Measurements from ENCODE around the gene FGFRL1. TPM values are rescaled to one million over a fixed set of nuclear protein-coding genes. Genes with fewer than 3 reads are reported as not detected.
A peak's percentile ranks its signal among the peaks of the same experiment; 100 is the strongest.

Gene FGFRL1, protein sequence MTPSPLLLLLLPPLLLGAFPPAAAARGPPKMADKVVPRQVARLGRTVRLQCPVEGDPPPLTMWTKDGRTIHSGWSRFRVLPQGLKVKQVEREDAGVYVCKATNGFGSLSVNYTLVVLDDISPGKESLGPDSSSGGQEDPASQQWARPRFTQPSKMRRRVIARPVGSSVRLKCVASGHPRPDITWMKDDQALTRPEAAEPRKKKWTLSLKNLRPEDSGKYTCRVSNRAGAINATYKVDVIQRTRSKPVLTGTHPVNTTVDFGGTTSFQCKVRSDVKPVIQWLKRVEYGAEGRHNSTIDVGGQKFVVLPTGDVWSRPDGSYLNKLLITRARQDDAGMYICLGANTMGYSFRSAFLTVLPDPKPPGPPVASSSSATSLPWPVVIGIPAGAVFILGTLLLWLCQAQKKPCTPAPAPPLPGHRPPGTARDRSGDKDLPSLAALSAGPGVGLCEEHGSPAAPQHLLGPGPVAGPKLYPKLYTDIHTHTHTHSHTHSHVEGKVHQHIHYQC
- total RNA-seq, result 8.1 and 8.6 TPM in 2 replicates

DNA sequence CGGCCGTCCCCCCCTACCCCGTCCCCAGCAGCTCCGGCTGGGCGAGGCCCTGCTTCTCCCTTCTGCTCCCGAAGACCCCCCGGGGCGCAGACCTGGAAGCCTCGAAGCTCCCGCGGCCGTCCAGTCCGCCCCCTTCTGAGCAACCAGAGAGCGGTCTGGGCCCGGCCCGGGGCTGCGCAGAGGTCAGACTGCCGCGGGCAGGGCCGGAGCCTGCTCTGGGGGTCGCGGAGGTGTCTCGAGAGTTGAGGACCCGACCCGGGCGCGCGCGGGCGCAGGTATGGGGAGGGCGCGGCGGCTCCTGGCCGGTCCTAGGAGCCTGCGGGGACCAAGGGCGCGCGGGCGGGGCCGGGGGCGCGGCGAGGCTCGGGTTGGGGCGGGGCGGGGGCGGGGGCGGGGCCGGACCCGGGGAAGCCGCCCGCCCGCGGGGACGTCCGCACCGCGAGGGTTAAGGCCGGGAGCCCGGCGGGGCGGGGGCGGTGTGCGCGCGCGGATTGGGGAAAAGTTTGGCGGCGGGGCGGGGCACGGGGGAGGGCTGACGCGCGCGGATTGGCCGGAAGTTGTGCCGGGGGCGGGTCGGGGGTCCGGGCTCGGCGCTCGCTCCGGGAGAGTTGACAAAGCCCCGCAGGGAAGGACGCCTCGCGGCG, at the start of gene FGFRL1:
Gene FGFRL1 (plus strand): TSS at position 605 of the 644 bp plus-strand sequence. CDS start 860 bp downstream, outside the sequence.
- H3K4me3 ChIP-seq (ENCODE audit: low read depth, low read length), result peak within 1 kb of the TSS; percentile 64
- TF ChIP-seq CTCF (IDR thresholded peaks at IDR 0.05; ENCODE audit: insufficient read depth, low read depth, low read length), result no peak
- peak; percentile 88 for DNase-seq (ENCODE audit: low read depth)

GRCh38 chr4:962231-963208, 48.9 kb upstream of the FGFRL1 start:
- no peak overlapping the region for H3K4me3 ChIP-seq (ENCODE audit: low read depth, low read length)
- no peak for TF ChIP-seq CTCF (IDR thresholded peaks at IDR 0.05; ENCODE audit: insufficient read depth, low read depth, low read length)
- DNase-seq (ENCODE audit: low read depth), result no peak

DNA sequence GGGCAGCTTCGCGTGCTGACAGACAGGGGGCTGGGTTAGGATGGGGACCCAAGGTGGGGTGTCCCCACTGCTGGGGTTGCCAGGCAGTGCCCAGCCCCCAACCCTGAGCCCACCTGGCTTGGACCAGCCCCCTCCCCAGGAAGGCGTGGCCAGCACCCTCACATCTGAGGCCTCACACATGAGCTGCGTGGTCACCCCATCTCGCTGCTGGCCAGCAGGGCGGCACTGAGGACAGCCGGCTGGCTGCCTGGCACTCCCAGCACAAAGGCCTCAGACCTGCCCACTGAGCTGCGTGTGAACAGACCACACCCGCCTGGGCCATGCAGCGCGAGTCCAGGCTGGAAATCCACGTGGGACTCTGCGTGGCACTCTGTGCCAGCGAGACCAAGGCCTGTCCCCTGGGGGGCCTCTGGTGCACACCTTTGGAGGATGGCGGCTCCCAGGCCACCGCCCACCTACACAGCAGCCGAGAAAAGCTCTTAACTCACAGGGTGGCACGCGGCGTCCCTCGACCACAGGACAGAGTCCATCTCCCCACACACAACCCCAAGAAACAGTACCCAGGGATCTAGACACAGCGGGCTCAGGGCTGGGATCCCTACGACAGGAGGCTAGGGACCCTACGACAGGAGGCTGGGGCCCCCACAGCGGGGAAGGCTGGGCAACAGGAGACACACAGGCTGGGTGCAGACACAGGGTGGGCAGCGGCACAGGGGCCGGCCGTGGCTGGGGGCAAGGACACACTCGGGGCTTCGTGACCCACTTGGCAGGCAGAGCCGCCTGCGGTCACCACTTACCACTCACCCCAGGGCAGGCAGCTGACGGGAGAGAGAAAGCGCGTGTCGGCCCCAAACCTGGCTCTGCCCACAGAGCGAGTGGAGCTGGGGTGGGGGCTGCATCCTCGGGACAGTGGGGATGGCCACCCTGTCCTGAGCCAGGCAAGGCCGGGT, 47.9 kb upstream of the FGFRL1 start:
- TF ChIP-seq CTCF (IDR thresholded peaks at IDR 0.05; ENCODE audit: insufficient read depth, low read depth, low read length), result no peak
- no peak for DNase-seq (ENCODE audit: low read depth)
- no peak overlapping the region for H3K4me3 ChIP-seq (ENCODE audit: low read depth, low read length)

GRCh38 chr4:964346-965025, 46.9 kb upstream of the FGFRL1 start:
- H3K4me3 ChIP-seq (ENCODE audit: low read depth, low read length), result no peak overlapping the region
- no peak for TF ChIP-seq CTCF (IDR thresholded peaks at IDR 0.05; ENCODE audit: insufficient read depth, low read depth, low read length)
- no peak for DNase-seq (ENCODE audit: low read depth)

DNA sequence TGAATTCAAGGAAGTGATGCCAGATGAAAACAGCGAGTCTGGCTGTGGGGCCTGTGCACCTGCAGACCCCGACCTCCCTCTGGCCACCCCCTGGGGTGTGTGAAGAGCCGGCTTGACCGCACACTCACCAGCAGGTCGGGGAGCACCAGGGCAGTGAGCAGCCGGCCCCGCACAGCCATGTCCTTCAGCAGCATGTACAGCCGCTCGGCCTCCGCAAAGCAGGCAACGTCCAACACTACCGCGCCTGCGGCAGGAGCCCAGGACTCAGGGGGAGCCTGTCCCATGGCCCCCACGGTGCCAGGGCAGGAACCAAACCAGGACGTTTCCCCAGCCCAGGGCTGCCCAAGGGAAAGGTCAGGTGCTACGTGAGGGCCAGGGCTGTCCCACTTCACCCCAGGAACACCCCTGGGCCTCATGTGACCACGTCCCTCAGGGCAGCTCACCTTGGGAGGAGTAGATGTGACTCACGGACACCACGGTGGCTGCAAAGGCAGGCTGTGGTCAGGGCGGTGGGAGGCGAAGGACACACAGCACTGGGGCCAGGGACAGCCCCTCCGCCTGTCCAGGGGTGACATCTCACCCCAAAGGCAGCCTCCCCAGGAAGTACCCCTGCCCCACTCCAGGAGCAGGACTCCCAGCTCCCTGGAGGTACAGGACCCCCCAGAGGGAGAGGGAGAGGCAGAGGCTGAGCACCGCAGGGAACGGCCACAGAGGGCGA, 46.2 kb upstream of the FGFRL1 start:
- H3K4me3 ChIP-seq (ENCODE audit: low read depth, low read length), result no peak overlapping the region
- DNase-seq (ENCODE audit: low read depth), result no peak
- TF ChIP-seq CTCF (IDR thresholded peaks at IDR 0.05; ENCODE audit: insufficient read depth, low read depth, low read length), result no peak
